Mononuclear cell (primary cell): ENCODE measurements around the gene MAPRE2. TPM values are rescaled to one million over a fixed set of nuclear protein-coding genes. Genes with fewer than 3 reads are reported as not detected.

ENCODE experiments used
- H3K27me3 ChIP-seq: 2 replicates; pipeline ENCODE4 v1.6.0; 2011; ENCODE audit warnings: low read length, control low read depth; ENCODE audit not compliant: insufficient read depth
- H3K4me1 ChIP-seq: 2 replicates; pipeline ENCODE4 v1.5.1; 2011; ENCODE audit warnings: mild to moderate bottlenecking, low read length, control low read depth; ENCODE audit not compliant: insufficient read depth
- H3K4me3 ChIP-seq: 2 replicates; pipeline ENCODE4 v1.5.1; 2011; ENCODE audit warnings: mild to moderate bottlenecking, low read length, moderate library complexity
- H3K9me3 ChIP-seq: 2 replicates; pipeline ENCODE4 v1.5.1; 2011; ENCODE audit warnings: low read depth, mild to moderate bottlenecking, control low read depth, low read length
- total RNA-seq: library from RNA; depleted of rRNA; stranded (reverse); fragments of >200 nt; gene quantifications from one replicate; pipeline ENCODE4 v1.2.3, GENCODE V29; 2012

The MAPRE2 gene
- total RNA-seq, 1 donor, result 87.4 TPM

- Histone ChIP-seq H3K4me1 (no peaks in the 10 kb centered on the region), H3K27me3 (no peaks in the 10 kb centered on the region), H3K4me3 (no peak overlapping the region), H3K9me3 (no peaks in the 10 kb centered on the region)
Observed at GRCh38 chr18:35063875-35064690, 22.9 kb downstream of the MAPRE2 start.

DNA sequence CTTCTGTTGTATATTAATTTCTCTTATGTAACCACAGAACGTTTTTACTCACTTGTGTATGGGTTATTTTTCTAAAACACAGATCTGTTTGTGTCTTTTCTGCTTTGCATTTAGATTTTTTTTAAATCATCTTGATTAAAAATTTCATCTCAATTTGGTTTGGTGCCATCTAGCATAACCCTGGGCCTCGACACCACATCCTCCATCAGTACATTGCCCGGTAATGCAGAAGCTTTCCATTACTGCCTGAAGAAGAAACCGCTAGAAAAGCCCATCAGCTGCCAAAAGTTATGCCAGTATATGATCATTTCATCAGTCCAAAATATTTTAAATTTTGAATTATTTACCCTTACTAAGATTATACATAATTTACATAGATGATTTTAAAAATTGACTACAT lies 26.2 kb downstream of the MAPRE2 start:
- no peaks in the 10 kb centered on the region for H3K9me3 ChIP-seq
- H3K4me1 ChIP-seq, result no peaks in the 10 kb centered on the region
- no peaks in the 10 kb centered on the region for H3K27me3 ChIP-seq
- H3K4me3 ChIP-seq, result no peak overlapping the region

- H3K4me1 ChIP-seq, result no peaks in the 10 kb centered on the region
- no peak overlapping the region for H3K4me3 ChIP-seq
- no peaks in the 10 kb centered on the region for H3K27me3 ChIP-seq
- H3K9me3 ChIP-seq, result no peaks in the 10 kb centered on the region
Observed at GRCh38 chr18:35071819-35072247, 30.6 kb downstream of the MAPRE2 start.

DNA sequence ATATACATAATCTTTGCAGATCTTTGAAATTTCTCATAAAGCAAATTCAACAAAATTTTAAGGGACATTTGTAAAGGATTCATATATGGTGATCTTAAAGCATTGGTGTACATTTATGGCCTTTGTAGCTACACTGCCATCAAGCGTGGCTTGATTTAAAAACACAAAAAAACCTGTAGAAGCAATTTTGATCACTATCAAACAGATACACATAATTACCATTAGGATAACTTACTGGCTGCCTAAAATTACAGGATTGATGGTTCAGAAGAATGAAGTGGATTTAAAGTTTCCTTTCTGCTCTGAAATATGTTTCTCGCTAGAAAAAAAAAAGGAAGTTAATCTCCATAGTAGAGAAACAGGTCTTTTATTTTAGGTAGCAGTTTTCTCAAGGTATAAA lies 31.4 kb downstream of the MAPRE2 start:
- no peaks in the 10 kb centered on the region for H3K9me3 ChIP-seq
- no peak overlapping the region for H3K4me3 ChIP-seq
- no peaks in the 10 kb centered on the region for H3K27me3 ChIP-seq
- no peaks in the 10 kb centered on the region for H3K4me1 ChIP-seq

DNA sequence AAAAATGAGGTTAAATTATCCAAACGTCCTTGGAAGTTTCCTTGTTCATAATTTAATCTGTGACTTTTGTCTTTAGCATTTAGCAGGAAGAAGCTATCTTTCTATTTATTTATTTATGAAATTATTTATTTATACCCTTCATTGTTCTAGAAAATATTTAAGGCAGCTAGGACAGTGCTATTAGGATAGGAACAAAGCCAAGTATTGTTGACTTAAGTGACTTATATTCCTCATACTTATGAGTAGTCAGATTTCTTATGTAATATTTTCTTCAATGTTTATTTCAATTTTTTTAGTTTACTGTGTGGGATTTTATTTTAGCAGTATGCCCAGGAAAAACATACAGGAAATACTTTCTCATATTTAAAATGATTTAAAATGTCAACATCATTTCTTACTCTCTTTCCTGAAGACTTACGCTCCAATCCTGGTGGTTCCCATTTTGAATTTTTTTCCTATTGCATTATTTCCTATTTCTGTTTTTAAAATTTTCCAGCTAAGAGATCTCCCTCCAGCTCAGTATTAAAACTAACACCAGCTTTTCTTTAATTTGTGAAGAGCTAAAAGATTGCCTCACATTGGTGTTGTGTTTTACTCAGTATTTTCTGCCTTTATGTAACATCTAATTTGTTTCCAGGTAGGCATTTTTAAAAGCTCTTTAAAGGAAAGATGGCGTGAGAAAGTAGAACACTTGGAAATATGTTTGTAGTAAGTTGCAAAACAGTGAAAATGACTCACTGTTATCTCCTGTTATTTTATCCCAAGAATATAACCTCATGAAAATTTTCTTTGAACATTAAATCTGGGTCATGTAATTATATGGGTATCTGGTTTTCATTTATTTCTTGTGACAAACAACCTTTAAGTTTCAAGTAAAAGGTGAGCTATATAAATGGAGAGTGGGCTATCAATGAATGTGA lies 32.2 kb downstream of the MAPRE2 start:
- H3K27me3 ChIP-seq, result no peaks in the 10 kb centered on the region
- H3K4me1 ChIP-seq, result no peaks in the 10 kb centered on the region
- no peak overlapping the region for H3K4me3 ChIP-seq
- no peaks in the 10 kb centered on the region for H3K9me3 ChIP-seq

- Histone ChIP-seq H3K4me3 (no peak overlapping the region), H3K4me1 (no peaks in the 10 kb centered on the region), H3K27me3 (no peaks in the 10 kb centered on the region), H3K9me3 (no peaks in the 10 kb centered on the region)
Observed at GRCh38 chr18:35074581-35074980, 33.4 kb downstream of the MAPRE2 start.

DNA sequence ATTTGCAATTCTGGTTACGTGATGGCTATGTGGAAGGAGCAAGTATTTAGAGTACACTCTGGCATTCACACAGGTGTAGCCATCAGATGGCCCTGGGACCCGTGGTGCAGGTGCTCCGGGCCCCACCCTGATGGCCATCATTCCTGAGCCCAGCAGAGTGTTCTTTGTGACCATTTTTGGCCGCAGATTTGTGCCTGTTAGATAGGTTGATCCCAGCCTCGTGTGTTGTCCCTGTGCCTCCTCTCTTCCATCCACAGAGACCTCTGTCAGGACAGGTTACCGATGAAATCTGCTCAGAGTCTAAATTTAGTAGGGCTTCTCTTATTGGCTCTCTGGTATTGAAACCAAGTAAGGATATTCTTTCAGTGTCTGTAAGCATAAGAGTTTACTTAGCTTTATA lies 33.9 kb downstream of the MAPRE2 start:
- no peak overlapping the region for H3K4me3 ChIP-seq
- no peaks in the 10 kb centered on the region for H3K9me3 ChIP-seq
- H3K27me3 ChIP-seq, result no peaks in the 10 kb centered on the region
- H3K4me1 ChIP-seq, result no peaks in the 10 kb centered on the region

DNA sequence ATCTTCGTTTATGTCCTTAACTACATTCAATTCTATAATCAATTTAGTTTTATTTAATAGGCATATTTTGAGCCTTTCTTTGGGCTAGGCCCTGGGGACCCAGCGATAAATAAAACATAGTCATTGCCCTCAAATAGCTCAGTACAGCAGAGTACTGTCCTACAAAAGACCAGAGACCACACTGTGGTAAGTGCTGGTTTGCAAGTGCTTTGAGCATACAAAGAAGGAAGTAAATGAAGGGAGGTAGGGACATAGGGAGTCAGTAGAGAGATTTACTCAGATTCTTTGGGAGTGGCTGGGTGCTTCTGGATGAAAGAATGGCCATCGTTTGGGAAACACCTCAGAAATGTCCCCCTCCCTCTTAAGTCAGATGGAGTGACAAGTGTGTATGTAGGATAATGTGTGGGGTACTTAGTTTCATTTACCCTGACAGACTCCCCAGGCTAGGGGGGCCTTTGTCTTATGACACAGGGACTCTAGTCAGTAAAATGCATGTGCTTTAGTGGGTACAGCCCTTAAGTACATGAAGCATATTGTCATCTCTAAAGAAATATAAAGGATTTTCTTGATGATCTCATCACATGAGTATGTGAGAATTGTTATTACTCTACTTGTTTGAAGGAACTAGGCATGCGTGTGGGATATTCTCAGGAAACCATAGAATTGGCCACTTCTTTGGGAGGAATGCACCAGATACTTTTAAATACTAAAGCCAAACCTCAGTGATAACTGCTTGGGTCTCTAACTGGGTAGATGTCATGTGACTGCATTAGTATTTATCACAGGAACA lies 35.1 kb downstream of the MAPRE2 start:
- Histone ChIP-seq H3K9me3 (no peaks in the 10 kb centered on the region), H3K27me3 (no peaks in the 10 kb centered on the region), H3K4me1 (no peaks in the 10 kb centered on the region), H3K4me3 (no peak overlapping the region)

DNA sequence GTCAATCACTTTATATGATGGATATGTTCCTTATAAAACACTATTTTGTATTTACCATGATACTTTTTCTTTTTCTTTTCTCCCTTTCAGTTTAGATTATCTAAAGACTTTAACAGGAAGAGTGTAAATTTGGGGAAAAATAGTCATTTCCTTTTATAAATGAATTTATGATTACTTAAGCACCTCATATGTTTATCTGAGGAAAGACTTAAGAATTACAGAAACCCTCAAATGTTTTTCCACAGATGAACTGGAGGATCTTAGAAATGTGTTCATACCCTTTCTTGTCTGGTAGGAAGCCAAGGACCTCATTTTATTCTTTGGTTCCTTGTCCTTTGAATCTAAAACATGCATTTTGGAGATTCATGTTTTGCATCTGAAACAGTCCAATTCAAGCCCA lies 36.7 kb downstream of the MAPRE2 start:
- no peaks in the 10 kb centered on the region for H3K9me3 ChIP-seq
- no peaks in the 10 kb centered on the region for H3K27me3 ChIP-seq

DNA sequence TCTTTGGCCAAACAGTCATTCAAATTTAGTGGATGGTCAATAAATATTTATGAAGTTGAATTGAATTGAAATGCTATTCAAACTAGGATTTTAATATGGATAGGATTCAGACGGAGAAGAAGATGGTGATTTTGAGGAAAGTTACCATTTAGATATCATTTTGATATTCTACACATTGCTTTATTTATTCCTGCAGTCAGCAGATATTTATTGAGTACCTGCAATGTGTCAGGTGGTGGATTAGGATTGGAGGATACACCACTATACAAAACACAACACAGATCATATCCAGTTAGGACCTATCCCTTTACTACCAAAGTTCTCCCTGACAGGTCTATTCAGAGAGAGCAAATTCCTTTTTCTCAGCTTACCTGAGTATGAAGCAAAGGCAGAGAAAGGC lies 38.8 kb downstream of the MAPRE2 start:
- Histone ChIP-seq H3K27me3 (no peaks in the 10 kb centered on the region), H3K4me1 (no peaks in the 10 kb centered on the region), H3K4me3 (no peak overlapping the region)

More for the DNA sequence above, 36.7 kb downstream of the MAPRE2 start:
- H3K4me3 ChIP-seq, result no peak overlapping the region
- no peaks in the 10 kb centered on the region for H3K4me1 ChIP-seq

GRCh38 chr18:35083174-35083712 lies 42.0 kb downstream of the MAPRE2 start:
- Histone ChIP-seq H3K27me3 (no peaks in the 10 kb centered on the region), H3K9me3 (no peaks in the 10 kb centered on the region), H3K4me1 (no peaks in the 10 kb centered on the region), H3K4me3 (no peak overlapping the region)

More for the DNA sequence above, 38.8 kb downstream of the MAPRE2 start:
- no peaks in the 10 kb centered on the region for H3K9me3 ChIP-seq

- H3K27me3 ChIP-seq, result no peaks in the 10 kb centered on the region
- no peaks in the 10 kb centered on the region for H3K4me1 ChIP-seq
- no peaks in the 10 kb centered on the region for H3K9me3 ChIP-seq
- H3K4me3 ChIP-seq, result no peak overlapping the region
Observed at GRCh38 chr18:35084494-35085449, 43.6 kb downstream of the MAPRE2 start.

DNA sequence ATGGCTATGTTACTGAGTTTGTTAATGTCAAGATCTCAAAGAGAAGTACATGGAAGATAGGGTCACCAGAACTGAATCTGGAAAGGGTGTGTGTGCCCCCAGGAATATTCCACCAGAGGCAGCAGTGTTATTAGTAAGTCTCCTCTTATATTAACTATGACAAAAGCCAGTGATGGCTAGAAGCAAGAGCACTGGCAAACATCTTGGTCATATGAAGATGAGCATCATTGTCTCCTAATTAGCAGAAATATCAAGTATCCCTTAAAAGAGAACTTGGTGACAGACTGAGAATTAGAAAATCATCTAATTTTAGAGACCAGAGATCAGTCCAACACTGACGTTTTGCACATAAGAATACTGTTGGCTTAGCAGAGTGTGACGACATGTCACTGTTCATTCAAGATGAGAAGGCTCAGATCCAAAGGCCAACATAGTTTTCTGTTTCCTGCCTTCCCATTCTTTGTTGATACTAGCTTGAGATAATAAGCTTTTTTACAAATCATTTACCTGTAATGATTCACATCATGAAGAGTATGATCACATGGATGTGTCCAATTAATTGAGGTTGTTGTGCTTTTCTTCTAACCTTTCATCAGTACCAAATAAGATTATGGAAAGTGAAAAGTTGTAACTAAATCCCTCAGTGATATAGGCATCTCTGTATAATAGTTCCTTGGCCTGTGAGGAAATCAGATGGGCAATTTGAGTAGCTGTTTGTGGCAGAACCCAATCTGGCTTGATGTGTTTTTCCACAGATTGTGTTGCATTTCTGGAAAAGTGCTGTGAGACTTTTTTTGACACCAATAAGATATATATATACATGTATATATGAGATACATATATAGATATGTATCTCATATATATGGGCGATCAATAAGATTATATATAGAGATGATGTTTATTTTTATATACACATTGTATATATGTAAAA lies 44.5 kb downstream of the MAPRE2 start:
- H3K27me3 ChIP-seq, result no peaks in the 10 kb centered on the region
- H3K4me1 ChIP-seq, result no peaks in the 10 kb centered on the region
- H3K9me3 ChIP-seq, result no peaks in the 10 kb centered on the region
- no peak overlapping the region for H3K4me3 ChIP-seq
